Fibroblast of lung (primary cell): Measurements from ENCODE around the gene PPBP.

Experiments used
- EZH2 ChIP-seq: IDR thresholded peaks from 2 replicates; pipeline ENCODE4 v1.5.1; 2012; ENCODE audit warnings: low read length, control low read depth, mild to moderate bottlenecking; ENCODE audit errors: missing control alignments
- TF ChIP-seq, protein P1 (sequence below), 2 donors: IDR thresholded peaks in 1 of 2; conservative IDR thresholded peaks in 1 of 2; 1 replicate in 1 of 2; 2 replicates in 1 of 2; pipeline ENCODE4 v1.5.1; 2011 to 2012; ENCODE audit warnings: low read length in 2 of 2, control low read depth in 1 of 2, inconsistent platforms in 1 of 2, low read depth in 1 of 2, mild to moderate bottlenecking in 1 of 2

DNA sequence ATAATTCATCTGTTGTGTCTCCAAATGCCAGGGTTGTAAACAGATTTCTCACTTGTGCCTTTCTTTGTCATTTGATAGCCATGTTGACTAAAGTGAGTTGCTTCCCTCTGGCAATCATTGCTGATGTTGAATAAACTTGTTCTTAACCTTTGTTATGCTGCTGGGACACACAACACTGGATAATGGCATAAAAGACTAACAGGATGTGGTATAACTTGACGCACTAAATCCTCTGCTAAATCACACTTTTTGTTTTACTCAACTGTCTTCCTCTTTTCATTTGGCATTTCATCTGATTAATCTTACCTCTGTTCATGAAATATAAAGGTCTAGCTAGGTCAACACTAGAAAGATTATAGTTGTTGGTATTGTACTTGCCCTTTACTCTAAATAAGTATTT, 28.1 kb upstream of the PPBP start:
- TF ChIP-seq EZH2: no peak
- TF ChIP-seq, protein P1, sequence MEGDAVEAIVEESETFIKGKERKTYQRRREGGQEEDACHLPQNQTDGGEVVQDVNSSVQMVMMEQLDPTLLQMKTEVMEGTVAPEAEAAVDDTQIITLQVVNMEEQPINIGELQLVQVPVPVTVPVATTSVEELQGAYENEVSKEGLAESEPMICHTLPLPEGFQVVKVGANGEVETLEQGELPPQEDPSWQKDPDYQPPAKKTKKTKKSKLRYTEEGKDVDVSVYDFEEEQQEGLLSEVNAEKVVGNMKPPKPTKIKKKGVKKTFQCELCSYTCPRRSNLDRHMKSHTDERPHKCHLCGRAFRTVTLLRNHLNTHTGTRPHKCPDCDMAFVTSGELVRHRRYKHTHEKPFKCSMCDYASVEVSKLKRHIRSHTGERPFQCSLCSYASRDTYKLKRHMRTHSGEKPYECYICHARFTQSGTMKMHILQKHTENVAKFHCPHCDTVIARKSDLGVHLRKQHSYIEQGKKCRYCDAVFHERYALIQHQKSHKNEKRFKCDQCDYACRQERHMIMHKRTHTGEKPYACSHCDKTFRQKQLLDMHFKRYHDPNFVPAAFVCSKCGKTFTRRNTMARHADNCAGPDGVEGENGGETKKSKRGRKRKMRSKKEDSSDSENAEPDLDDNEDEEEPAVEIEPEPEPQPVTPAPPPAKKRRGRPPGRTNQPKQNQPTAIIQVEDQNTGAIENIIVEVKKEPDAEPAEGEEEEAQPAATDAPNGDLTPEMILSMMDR (conservative IDR thresholded peaks at IDR 0.05 in 1 of 2, IDR thresholded peaks at IDR 0.05 in 1 of 2; ENCODE audit: low read depth in 1 of 2, low read length in 2 of 2): no peak
